A549 (cell line): ENCODE results near the gene SMIM10L2A. TPM values are rescaled to one million over a fixed set of nuclear protein-coding genes. Genes with fewer than 3 reads are reported as not detected.
"Not testable (repeated sequence)": the region's sequence is repeated elsewhere in the genome, so short reads cannot be mapped to it uniquely, and the experiment has no call there.

Experiments used
- ATAC-seq, 2 experiments: fragments of 200-7000 bp in 1 of 2; fragments of >200 bp in 1 of 2; cut with Nextera tagmentation in 1 of 2; cut with Tn5 transposase in 1 of 2; 3 replicates each; pipeline versions ENCODE4 v1.8.0 to v1.9.1; 2018 to 2020; ENCODE audit warnings: mild to moderate bottlenecking in 1 of 2, moderate library complexity in 1 of 2
- CTCF ChIA-PET: fragments of 300-600 bp; sonication (Branson Sonifier 250); formaldehyde crosslinking; extraction: SDS; loops from one replicate; lab custom pipeline; 2021; ENCODE audit warnings: antibody characterized with exemption, inconsistent platforms; lab: Yijun Ruan, JAX
- POLR2A ChIA-PET: fragments of 350-600 bp; formaldehyde crosslinking; extraction: SDS; loops from one replicate; lab custom pipeline; 2021; ENCODE audit warnings: antibody characterized with exemption, inconsistent platforms; lab: Yijun Ruan, JAX
- DNase-seq, 2 experiments: peaks; one replicate each; pipeline versions ENCODE4 v3.0.0 to v3.0.0-alpha.2; 2011 to 2016; ENCODE audit warnings: low read depth in 1 of 2, low spot score in 1 of 2
- FAIRE-seq: peaks from 2 replicates; lab custom pipeline; 2011; peaks lifted over from hg19 to GRCh38; lab: Jason Lieb, UNC
- H3K27ac ChIP-seq, 2 experiments: fragments of >200 bp; sonication (Bioruptor Twin); formaldehyde crosslinking; 3 replicates each; pipeline ENCODE4 v1.5.1; 2016 to 2017
- H3K4me1 ChIP-seq: fragments of >200 bp; sonication (Bioruptor Twin); formaldehyde crosslinking; 3 replicates; pipeline ENCODE4 v1.6.1; 2016
- H3K4me2 ChIP-seq: fragments of >200 bp; sonication (Bioruptor Twin); formaldehyde crosslinking; 3 replicates; pipeline ENCODE4 v1.6.1; 2016
- H3K4me3 ChIP-seq: fragments of >200 bp; sonication (Bioruptor Twin); formaldehyde crosslinking; 3 replicates; pipeline ENCODE4 v1.5.1; 2016
- H3K9me3 ChIP-seq: fragments of >200 bp; sonication (Bioruptor Twin); formaldehyde crosslinking; 3 replicates; pipeline ENCODE4 v1.6.1; 2016
- BHLHE40 ChIP-seq: IDR thresholded peaks from 2 replicates; pipeline ENCODE4 v1.6.1; 2012; ENCODE audit warnings: low read depth, low read length, inconsistent platforms
- CBX2 ChIP-seq: fragments of 200-600 bp; sonication (generic); IDR thresholded peaks from 2 replicates; pipeline ENCODE4 v1.6.1; 2016; ENCODE audit warnings: low read depth, mild to moderate bottlenecking, borderline replicate concordance
- CBX8 ChIP-seq: fragments of 200-600 bp; sonication (generic); IDR thresholded peaks from 2 replicates; pipeline ENCODE4 v1.6.1; 2016
- CHD2 ChIP-seq: fragments of 150-350 bp; IDR thresholded peaks from 2 replicates; pipeline ENCODE4 v1.6.1; 2014; ENCODE audit warnings: low read length; ENCODE audit not compliant: partially characterized antibody
- CTCF ChIP-seq: fragments of >200 bp; sonication (Bioruptor Twin); formaldehyde crosslinking; IDR thresholded peaks from 3 replicates; pipeline ENCODE4 v1.5.1; 2016
- EHMT2 ChIP-seq: fragments of 200-600 bp; sonication (generic); IDR thresholded peaks from 2 replicates; pipeline ENCODE4 v1.6.1; 2016; ENCODE audit warnings: antibody characterized with exemption, low read depth, mild to moderate bottlenecking, moderate library complexity
- ELK1 ChIP-seq: fragments of 150-350 bp; IDR thresholded peaks from 2 replicates; pipeline ENCODE4 v1.6.1; 2014; ENCODE audit warnings: low read depth, mild to moderate bottlenecking, low read length
- ESRRA ChIP-seq: fragments of 150-350 bp; IDR thresholded peaks from 2 replicates; pipeline ENCODE4 v1.6.1; 2014; ENCODE audit warnings: mild to moderate bottlenecking, low read length, borderline replicate concordance
- FOSB ChIP-seq: fragments of 250-450 bp; sonication (Bioruptor Pico); IDR thresholded peaks from 2 replicates; pipeline ENCODE4 v1.5.0; 2020; ENCODE audit warnings: mild to moderate bottlenecking, moderate library complexity
- HDAC2 ChIP-seq: fragments of 200-600 bp; sonication (generic); IDR thresholded peaks from 2 replicates; pipeline ENCODE4 v1.6.1; 2016
- HOXB5 ChIP-seq: fragments of 250-450 bp; sonication (Bioruptor Pico); IDR thresholded peaks from 2 replicates; pipeline ENCODE4 v1.5.0; 2020; ENCODE audit warnings: mild to moderate bottlenecking, moderate library complexity
- JUN ChIP-seq, 2 experiments: fragments of >200 bp; sonication (Bioruptor Twin); formaldehyde crosslinking; IDR thresholded peaks; 2 replicates in 1 of 2; 3 replicates in 1 of 2; pipeline ENCODE4 v1.6.1; 2016 to 2017
- MAZ ChIP-seq: fragments of 150-350 bp; IDR thresholded peaks from 2 replicates; pipeline ENCODE4 v1.6.1; 2014; ENCODE audit warnings: antibody characterized with exemption, low read depth, low read length, borderline replicate concordance
- NFE2L2 ChIP-seq: fragments of 150-350 bp; conservative IDR thresholded peaks from 2 replicates; pipeline ENCODE4 v1.6.1; 2014; ENCODE audit warnings: low read length
- NR3C1 ChIP-seq: fragments of >200 bp; sonication (Bioruptor Twin); formaldehyde crosslinking; IDR thresholded peaks from 3 replicates; pipeline ENCODE4 v1.6.1; 2017
- SMC3 ChIP-seq: fragments of >200 bp; sonication (Bioruptor Twin); formaldehyde crosslinking; IDR thresholded peaks from 3 replicates; pipeline ENCODE4 v1.6.1; 2018; ENCODE audit warnings: inconsistent platforms
- USF2 ChIP-seq: fragments of 450-650 bp; IDR thresholded peaks from 2 replicates; pipeline ENCODE4 v1.6.1; 2014; ENCODE audit warnings: antibody characterized with exemption
- ZFP36 ChIP-seq: fragments of 450-650 bp; IDR thresholded peaks from 2 replicates; pipeline ENCODE4 v1.6.1; 2014; ENCODE audit warnings: borderline replicate concordance; ENCODE audit not compliant: partially characterized antibody
- ZNF302 ChIP-seq: fragments of 250-450 bp; sonication (Bioruptor Pico); IDR thresholded peaks from 2 replicates; pipeline ENCODE4 v1.9.0; 2021; ENCODE audit warnings: inconsistent platforms, mild to moderate bottlenecking, moderate library complexity
- WGBS: methylation state at CpG from one replicate; pipeline ENCODE4 v1.1.6; 2017; ENCODE audit errors: missing lambda C conversion rate; 5-methylcytosine and 5-hydroxymethylcytosine counted together
- polyA plus RNA-seq, 4 experiments: library from polyadenylated mRNA; depleted of rRNA in 3 of 4; stranded (reverse); fragments of >200 nt; fragmentation: RNase III in 1 of 4; extraction: RNeasy Plus Mini Kit Qiagen cat#74134 plus additional on column Dnase treatment in 1 of 4; gene quantifications; 2 replicates in 3 of 4; 3 replicates in 1 of 4; pipeline ENCODE4 v1.2.3, GENCODE V29; 2011 to 2017
- TF ChIP-seq, protein P1 (sequence below): fragments of 250-450 bp; sonication (Bioruptor Pico); IDR thresholded peaks from 2 replicates; pipeline ENCODE4 v1.5.0; 2021; ENCODE audit warnings: mild to moderate bottlenecking, moderate library complexity, borderline replicate concordance

Gene SMIM10L2A
- polyA plus RNA-seq, 2 of the 4 experiments (the other 2 are of a cell fraction): 0.37 to 0.59 TPM

GRCh38 chrX:135403374-135403773 is 18.4 kb upstream of the SMIM10L2A start:
- H3K4me2 ChIP-seq: no peak overlapping the region
- H3K27ac ChIP-seq: no peak overlapping the region
- no peak overlapping the region for H3K4me3 ChIP-seq
- FAIRE-seq (no peak), DNase-seq (no peak), ATAC-seq (no peak)
- ChIA-PET POLR2A (no interaction called here), CTCF (no interaction called here)
- no peaks in the 10 kb centered on the region for H3K9me3 ChIP-seq
- no peaks in the 10 kb centered on the region for H3K4me1 ChIP-seq
- no peak for TF ChIP-seq HOXB5 (CRISPR knock-in tag)
- TF ChIP-seq ESRRA: no peak

- H3K4me3 ChIP-seq, DNase-seq, H3K27ac ChIP-seq, H3K4me2 ChIP-seq, FAIRE-seq, ATAC-seq, CTCF ChIA-PET, POLR2A ChIA-PET, H3K9me3 ChIP-seq, H3K4me1 ChIP-seq: not testable (repeated sequence)
- WGBS: 59% methylated on average over 12 of the region's 12 CpGs
These were observed 15.3 kb upstream of the SMIM10L2A start for GRCh38 chrX:135406428-135406827.

GRCh38 chrX:135408794-135409193 is 12.9 kb upstream of the SMIM10L2A start:
- no peak for DNase-seq
- no peak for TF ChIP-seq JUN (IDR thresholded peaks at IDR 0.05)
- TF ChIP-seq NFE2L2: no peak
- no peak for TF ChIP-seq MAZ
- no peak for TF ChIP-seq ZNF302 (CRISPR knock-in tag)
- Histone ChIP-seq H3K9me3 (no peaks in the 10 kb centered on the region), H3K27ac (no peak overlapping the region), H3K4me3 (no peak overlapping the region), H3K4me1 (no peaks in the 10 kb centered on the region), H3K4me2 (no peak overlapping the region)
- CTCF ChIA-PET: no interaction called here
- POLR2A ChIA-PET: no interaction called here
- ATAC-seq: no peak
- FAIRE-seq: no peak
- WGBS: 77% methylated on average over 1 of the region's 1 CpG

GRCh38 chrX:135410861-135411627 is 10.7 kb upstream of the SMIM10L2A start:
- Histone ChIP-seq H3K4me3 (no peak overlapping the region), H3K27ac (no peak overlapping the region), H3K9me3 (no peaks in the 10 kb centered on the region)
- no peak for DNase-seq
- CTCF ChIA-PET: no interaction called here
- TF ChIP-seq ZFP36: no peak
- no peak for TF ChIP-seq CBX8
- TF ChIP-seq, all 56 proteins: peak for 0
- Histone ChIP-seq H3K4me2 (no peak overlapping the region), H3K4me1 (no peaks in the 10 kb centered on the region; the same call in 2 of the 3 replicates)
- ATAC-seq (no peak), FAIRE-seq (peak; percentile 59)
- 19% methylated on average over 2 of the region's 2 CpGs for WGBS
- POLR2A ChIA-PET: no interaction called here

DNA sequence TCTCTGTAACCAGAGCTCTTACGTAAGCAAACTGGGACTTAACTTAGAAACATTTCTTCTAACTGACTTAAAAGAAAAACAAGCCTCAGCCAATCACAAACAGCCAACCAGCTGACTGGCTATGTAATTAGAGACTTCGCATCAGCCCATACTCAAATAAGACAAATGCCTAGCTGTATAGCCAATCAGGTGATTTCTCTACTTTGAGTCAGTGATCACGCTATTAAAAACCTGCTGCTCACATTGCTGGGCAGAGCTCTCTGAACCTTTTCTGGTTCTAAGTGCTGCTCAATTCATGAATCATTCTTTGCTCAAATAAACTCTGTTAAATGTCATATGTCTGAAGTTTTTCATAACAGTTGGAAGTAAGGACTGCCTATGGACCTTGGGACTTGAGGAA is 9.9 kb upstream of the SMIM10L2A start:
- Histone ChIP-seq H3K4me2 (no peak overlapping the region), H3K27ac (no peak overlapping the region), H3K4me3 (no peak overlapping the region), H3K4me1 (no peaks in the 10 kb centered on the region; the same call in 2 of the 3 replicates), H3K9me3 (no peaks in the 10 kb centered on the region)
- ChIA-PET POLR2A (no interaction called here), CTCF (no interaction called here)
- 48% methylated on average over 3 of the region's 3 CpGs for WGBS
- ATAC-seq: no peak
- no peak for FAIRE-seq
- peak in 1 of 2 experiments; percentile 30 for DNase-seq
- TF ChIP-seq EHMT2 (no peak), NR3C1 (no peak), BHLHE40 (no peak), ZNF302 (CRISPR knock-in tag) (no peak), CHD2 (no peak), USF2 (no peak), FOSB (CRISPR knock-in tag) (no peak), SMC3 (no peak), HDAC2 (no peak), CTCF (no peak), ELK1 (no peak), CBX2 (no peak)
- TF ChIP-seq, protein P1, sequence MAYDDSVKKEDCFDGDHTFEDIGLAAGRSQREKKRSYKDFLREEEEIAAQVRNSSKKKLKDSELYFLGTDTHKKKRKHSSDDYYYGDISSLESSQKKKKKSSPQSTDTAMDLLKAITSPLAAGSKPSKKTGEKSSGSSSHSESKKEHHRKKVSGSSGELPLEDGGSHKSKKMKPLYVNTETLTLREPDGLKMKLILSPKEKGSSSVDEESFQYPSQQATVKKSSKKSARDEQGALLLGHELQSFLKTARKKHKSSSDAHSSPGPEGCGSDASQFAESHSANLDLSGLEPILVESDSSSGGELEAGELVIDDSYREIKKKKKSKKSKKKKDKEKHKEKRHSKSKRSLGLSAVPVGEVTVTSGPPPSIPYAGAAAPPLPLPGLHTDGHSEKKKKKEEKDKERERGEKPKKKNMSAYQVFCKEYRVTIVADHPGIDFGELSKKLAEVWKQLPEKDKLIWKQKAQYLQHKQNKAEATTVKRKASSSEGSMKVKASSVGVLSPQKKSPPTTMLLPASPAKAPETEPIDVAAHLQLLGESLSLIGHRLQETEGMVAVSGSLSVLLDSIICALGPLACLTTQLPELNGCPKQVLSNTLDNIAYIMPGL (CRISPR knock-in tag): no peak
